ENCODE results near the gene TNS1.
"Not testable (repeated sequence)": the region's sequence is repeated elsewhere in the genome, so short reads cannot be mapped to it uniquely, and the experiment has no call there.

TNS1 gene

GRCh38 chr2:217789003-217789735 lies 213.6 kb downstream of the TNS1 start:
- Histone ChIP-seq H3K4me3 (ENCODE audit: low read depth, low read length) (no peak overlapping the region), H3K4me1 (peaks cover 8% of the 10 kb centered on the region), H3K27me3 (no peaks in the 10 kb centered on the region), H3K9me3 (no peaks in the 10 kb centered on the region; the same call in 1 of the 2 replicates), H3K36me3 (no peaks in the 10 kb centered on the region)
- TF ChIP-seq CTCF (IDR thresholded peaks at IDR 0.05; ENCODE audit: low read depth, low read length), result peak; percentile 100
- peak; percentile 80 for DNase-seq

- peaks cover 2% of the 10 kb centered on the region for H3K4me1 ChIP-seq
- DNase-seq, result no peak
- H3K27me3 ChIP-seq, result no peaks in the 10 kb centered on the region
Observed at GRCh38 chr2:217788669-217789002, 214.2 kb downstream of the TNS1 start.

GRCh38 chr2:217787160-217787877 lies 215.5 kb downstream of the TNS1 start:
- TF ChIP-seq CTCF (IDR thresholded peaks at IDR 0.05; ENCODE audit: low read depth, low read length), result no peak
- H3K36me3 ChIP-seq, result no peaks in the 10 kb centered on the region
- H3K9me3 ChIP-seq, result peaks cover 2% of the 10 kb centered on the region
- H3K27me3 ChIP-seq, result no peaks in the 10 kb centered on the region
- no peak for DNase-seq
- no peaks in the 10 kb centered on the region for H3K4me1 ChIP-seq
- H3K4me3 ChIP-seq (ENCODE audit: low read depth, low read length), result no peak overlapping the region

More at GRCh38 chr2:217788669-217789002, 214.2 kb downstream of the TNS1 start:
- Histone ChIP-seq H3K4me3 (ENCODE audit: low read depth, low read length) (no peak overlapping the region), H3K36me3 (no peaks in the 10 kb centered on the region), H3K9me3 (no peaks in the 10 kb centered on the region; the same call in 1 of the 2 replicates)
- TF ChIP-seq CTCF (IDR thresholded peaks at IDR 0.05; ENCODE audit: low read depth, low read length), result no peak

GRCh38 chr2:217786560-217786959 lies 216.2 kb downstream of the TNS1 start:
- H3K4me1 ChIP-seq; H3K9me3 ChIP-seq; H3K4me3 ChIP-seq (ENCODE audit: low read depth, low read length); DNase-seq; H3K36me3 ChIP-seq; H3K27me3 ChIP-seq: not testable (repeated sequence)

GRCh38 chr2:217785544-217786045 lies 217.2 kb downstream of the TNS1 start:
- no peaks in the 10 kb centered on the region for H3K4me1 ChIP-seq
- no peaks in the 10 kb centered on the region for H3K27me3 ChIP-seq
- no peak overlapping the region for H3K4me3 ChIP-seq (ENCODE audit: low read depth, low read length)
- DNase-seq, result peak; percentile 82
- no peaks in the 10 kb centered on the region for H3K36me3 ChIP-seq
- peak; percentile 97 for TF ChIP-seq CTCF (IDR thresholded peaks at IDR 0.05; ENCODE audit: low read depth, low read length)
- H3K9me3 ChIP-seq, result peaks cover 2% of the 10 kb centered on the region

- TF ChIP-seq CTCF (IDR thresholded peaks at IDR 0.05; ENCODE audit: low read depth, low read length), result no peak
- Histone ChIP-seq H3K4me3 (ENCODE audit: low read depth, low read length) (no peak overlapping the region), H3K36me3 (no peaks in the 10 kb centered on the region), H3K9me3 (peaks cover 2% of the 10 kb centered on the region), H3K27me3 (no peaks in the 10 kb centered on the region), H3K4me1 (no peaks in the 10 kb centered on the region)
- DNase-seq, result no peak
Observed at GRCh38 chr2:217784996-217785543, 217.7 kb downstream of the TNS1 start.

Data from BE2C (cell line).